ENCODE results near the gene IL17RE.
A peak's percentile ranks its signal among the peaks of the same experiment; 100 is the strongest.

Gene IL17RE

GRCh38 chr3:9909221-9910013, 6.8 kb downstream of the IL17RE start:
- DNase-seq: no peak

DNA sequence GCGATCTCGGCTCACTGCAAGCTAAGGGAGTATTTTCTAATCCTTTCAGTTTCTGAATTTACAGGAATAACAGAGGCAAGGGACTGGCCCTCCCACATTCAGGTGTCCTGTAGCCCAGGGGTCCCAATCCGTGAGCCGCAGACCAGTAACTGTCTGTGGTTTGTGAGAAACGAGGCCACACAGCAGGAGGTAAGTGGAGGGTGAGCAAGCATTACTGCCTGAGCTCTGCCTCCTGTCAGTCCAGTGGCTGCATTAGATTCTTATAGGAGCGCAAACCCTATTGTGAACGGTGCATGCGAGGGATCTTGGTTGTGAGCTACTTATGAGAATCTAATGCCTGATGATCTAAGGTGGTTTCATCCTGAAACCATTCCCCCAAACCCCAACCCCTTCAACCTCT, 9.2 kb downstream of the IL17RE start:
- no peak for DNase-seq

- DNase-seq: peak; percentile 9
Measured at GRCh38 chr3:9912294-9912935, 9.8 kb downstream of the IL17RE start.

GRCh38 chr3:9913601-9914000, 11.0 kb downstream of the IL17RE start:
- DNase-seq: no peak

- no peak for DNase-seq
Measured at GRCh38 chr3:9914011-9914410, 11.4 kb downstream of the IL17RE start.

DNA sequence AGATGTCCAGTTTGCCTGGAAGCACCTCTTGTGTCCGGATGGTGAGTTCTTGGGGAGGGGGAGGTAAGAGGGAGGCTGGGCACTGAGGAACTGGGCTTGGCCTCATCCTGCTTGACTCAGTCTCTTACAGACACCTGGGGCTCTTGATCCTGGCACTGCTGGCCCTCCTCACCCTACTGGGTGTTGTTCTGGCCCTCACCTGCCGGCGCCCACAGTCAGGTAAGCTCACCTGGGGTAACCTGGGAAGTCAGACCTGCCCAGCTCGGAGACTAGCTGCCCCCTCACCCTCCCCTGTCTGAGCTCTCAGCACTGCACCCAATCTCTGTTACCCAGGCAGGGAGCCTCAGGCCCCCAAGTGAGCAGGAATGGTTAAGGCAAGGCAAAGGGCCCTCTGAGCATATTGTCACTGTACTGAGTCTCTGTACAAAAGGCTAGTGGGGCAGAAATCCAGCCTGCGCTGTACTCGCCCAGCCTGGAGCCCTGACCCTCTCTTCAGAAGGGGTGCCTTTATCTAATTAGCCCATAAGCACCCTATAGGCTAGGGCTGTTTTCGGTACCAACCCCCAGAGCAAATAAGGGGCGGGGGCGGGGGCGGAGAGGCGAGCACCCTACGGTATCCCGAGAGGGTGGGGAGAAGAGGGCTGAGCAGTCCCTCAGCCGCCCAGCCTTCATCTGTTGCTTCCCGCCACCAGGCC, 12.1 kb downstream of the IL17RE start:
- DNase-seq: no peak

DNA sequence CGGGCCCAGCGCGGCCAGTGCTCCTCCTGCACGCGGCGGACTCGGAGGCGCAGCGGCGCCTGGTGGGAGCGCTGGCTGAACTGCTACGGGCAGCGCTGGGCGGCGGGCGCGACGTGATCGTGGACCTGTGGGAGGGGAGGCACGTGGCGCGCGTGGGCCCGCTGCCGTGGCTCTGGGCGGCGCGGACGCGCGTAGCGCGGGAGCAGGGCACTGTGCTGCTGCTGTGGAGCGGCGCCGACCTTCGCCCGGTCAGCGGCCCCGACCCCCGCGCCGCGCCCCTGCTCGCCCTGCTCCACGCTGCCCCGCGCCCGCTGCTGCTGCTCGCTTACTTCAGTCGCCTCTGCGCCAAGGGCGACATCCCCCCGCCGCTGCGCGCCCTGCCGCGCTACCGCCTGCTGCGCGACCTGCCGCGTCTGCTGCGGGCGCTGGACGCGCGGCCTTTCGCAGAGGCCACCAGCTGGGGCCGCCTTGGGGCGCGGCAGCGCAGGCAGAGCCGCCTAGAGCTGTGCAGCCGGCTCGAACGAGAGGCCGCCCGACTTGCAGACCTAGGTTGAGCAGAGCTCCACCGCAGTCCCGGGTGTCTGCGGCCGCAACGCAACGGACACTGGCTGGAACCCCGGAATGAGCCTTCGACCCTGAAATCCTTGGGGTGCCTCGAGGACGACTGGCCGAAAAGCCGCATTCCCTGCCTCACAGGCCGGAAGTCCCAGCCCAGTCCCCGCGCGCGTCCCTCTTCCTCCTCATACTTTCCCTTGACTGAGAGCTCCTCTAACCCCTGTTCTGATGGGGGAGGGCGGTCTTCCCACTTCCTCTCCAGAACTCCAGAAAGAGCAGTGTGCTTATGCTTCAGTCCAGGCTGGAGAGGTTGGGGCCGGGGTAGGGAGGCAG, 12.8 kb downstream of the IL17RE start:
- DNase-seq: peak; percentile 18

GRCh38 chr3:9916346-9916733, 13.7 kb downstream of the IL17RE start:
- no peak for DNase-seq

GRCh38 chr3:9916734-9917680, 14.4 kb downstream of the IL17RE start, which contains the start of gene IL17RC:
Gene IL17RC (plus strand): TSS chr3:9917098. CDS start chr3:9917316, 218 bp downstream.
- DNase-seq: peak; percentile 75

DNA sequence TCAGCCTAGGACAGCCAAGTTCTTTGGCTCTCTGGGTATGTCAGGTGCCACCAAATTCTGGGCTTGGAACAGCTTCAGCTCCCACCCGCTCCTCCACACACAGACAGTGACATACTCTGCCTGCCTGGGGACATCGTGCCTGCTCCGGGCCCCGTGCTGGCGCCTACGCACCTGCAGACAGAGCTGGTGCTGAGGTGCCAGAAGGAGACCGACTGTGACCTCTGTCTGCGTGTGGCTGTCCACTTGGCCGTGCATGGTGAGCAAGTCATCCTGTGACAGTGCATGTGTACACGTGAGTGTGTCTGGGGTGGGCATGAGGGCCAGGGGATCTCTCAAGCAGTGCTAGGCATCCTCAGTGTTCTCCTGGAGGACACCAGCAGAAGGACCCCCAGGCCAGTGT, 15.2 kb downstream of the IL17RE start:
- no peak for DNase-seq

GRCh38 chr3:9918261-9919038, 15.8 kb downstream of the IL17RE start:
- no peak for DNase-seq

DNA sequence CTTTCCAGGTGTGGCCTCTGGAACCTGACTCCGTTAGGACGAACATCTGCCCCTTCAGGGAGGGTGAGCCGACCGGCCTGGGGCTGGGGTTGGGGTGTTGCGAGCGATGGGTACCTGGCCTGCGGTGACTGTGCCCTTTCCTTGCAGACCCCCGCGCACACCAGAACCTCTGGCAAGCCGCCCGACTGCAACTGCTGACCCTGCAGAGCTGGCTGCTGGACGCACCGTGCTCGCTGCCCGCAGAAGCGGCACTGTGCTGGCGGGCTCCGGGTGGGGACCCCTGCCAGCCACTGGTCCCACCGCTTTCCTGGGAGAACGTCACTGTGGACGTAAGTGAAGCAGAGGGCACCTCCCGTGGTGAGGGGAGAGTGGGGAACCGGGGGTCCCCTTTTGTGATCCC, 25.5 kb downstream of the IL17RE start:
- no peak for DNase-seq

DNA sequence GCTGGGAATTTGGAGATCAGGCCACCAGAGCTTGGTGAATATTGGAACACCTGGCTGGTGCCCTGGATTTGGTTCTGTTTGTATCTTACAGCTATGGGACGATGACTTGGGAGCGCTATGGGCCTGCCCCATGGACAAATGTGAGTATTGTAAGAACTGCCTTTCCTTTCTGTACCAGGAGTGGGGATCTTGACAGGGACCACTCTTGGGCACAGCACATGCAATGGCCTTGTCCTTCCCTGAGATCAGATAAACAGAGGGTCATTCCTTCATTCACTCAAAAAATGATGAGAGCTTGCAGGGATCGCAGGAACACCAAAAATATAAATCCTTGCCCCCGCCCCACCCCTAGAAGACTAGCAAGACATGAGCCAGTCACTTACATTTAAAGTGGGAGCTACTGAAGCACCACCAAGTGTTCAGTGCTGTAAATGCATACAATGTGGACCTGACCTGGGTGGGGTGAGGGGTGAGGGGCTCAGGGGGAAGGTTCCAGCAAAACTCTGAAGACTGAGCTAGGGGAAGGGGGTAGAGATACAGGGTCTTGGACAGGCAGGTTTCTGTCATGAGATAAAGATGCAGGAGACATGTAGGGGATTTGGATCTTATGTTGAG, 28.3 kb downstream of the IL17RE start:
- DNase-seq: no peak

DNA sequence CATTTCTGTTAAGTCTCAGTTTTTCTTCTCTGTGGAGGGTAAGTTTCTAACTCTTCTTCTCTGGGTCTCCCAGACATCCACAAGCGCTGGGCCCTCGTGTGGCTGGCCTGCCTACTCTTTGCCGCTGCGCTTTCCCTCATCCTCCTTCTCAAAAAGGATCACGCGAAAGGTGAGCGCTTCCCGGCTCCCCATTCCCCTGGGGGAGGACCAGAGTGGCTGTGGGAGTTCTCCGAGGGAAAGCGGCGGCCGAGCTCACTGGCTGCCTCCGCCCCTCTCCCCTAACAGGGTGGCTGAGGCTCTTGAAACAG, 29.8 kb downstream of the IL17RE start:
- no peak for DNase-seq

DNA sequence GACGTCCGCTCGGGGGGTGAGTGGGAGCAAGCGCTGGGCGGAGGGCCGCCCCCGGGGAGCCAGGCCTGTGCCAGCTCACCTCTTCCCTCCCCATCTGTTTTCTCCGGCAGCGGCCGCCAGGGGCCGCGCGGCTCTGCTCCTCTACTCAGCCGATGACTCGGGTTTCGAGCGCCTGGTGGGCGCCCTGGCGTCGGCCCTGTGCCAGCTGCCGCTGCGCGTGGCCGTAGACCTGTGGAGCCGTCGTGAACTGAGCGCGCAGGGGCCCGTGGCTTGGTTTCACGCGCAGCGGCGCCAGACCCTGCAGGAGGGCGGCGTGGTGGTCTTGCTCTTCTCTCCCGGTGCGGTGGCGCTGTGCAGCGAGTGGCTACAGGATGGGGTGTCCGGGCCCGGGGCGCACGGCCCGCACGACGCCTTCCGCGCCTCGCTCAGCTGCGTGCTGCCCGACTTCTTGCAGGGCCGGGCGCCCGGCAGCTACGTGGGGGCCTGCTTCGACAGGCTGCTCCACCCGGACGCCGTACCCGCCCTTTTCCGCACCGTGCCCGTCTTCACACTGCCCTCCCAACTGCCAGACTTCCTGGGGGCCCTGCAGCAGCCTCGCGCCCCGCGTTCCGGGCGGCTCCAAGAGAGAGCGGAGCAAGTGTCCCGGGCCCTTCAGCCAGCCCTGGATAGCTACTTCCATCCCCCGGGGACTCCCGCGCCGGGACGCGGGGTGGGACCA, 30.4 kb downstream of the IL17RE start:
- DNase-seq: peak; percentile 14

- peak; percentile 54 for DNase-seq
Measured at GRCh38 chr3:9933561-9934234, 31.1 kb downstream of the IL17RE start, which contains the start of gene CRELD1. Gene CRELD1 (plus strand): TSS chr3:9933834. CDS start chr3:9934439, 605 bp downstream.

DNA sequence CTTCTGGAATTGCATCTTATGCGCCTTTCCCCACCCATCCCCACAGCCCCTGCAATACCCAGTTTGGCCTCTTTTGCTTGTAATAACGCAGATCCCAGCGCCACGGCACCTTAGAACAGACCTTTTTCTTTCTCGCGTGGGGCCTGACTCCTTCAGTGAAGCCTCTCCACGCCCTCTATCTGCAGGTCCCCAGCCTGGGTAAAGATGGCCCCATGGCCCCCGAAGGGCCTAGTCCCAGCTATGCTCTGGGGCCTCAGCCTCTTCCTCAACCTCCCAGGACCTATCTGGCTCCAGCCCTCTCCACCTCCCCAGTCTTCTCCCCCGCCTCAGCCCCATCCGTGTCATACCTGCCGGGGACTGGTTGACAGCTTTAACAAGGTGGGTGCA, 31.6 kb downstream of the IL17RE start:
- DNase-seq: no peak

DNA sequence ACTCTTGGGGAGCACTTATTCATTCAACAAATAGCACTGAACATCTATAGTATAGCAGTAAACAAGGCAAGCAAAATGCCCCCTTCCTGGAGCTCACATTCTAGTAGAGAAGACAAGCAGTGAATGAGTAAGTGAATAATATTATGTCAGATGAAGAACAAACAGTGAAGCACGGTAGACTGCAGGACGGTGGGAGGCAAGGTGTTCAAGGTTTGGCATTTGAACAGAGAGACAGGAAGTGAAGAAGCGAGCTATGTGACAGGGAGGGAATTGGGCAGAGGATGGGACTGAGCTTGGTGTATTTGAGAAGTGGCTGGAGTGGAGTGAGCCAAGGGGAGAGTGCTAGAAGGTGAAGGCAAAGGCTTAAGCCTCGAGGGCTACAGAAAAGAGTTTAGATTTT, 32.3 kb downstream of the IL17RE start:
- no peak for DNase-seq

DNA sequence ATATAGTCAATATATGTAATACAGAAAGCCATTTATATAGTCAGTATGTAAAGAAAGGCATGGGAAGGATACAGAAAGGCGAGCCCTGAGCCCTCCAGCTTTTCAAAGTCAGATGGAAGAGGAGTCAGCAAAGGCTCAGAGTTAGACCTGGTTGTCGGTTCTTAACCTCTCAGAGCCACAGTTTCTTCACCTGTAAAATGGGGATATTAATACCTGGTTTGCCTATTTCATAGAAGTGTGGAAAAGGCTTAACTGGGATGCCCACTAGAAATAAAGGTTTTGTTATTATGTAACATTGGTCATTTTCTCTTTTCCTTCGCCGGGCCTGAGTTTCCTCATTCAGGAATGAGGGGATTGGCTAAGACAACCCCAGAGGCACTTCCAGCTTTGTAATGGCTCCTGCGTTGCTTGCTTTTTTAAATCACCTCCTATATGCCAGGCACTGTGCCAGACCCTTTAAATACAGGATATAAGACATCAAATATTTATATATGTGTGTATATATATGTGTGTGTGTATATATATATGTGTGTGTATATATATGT, 33.4 kb downstream of the IL17RE start:
- DNase-seq: no peak

All from DMS79 (cell line).